Body of pancreas (tissue), 4 donors: ENCODE results near the gene ARHGAP26.

Experiments used
- POLR2A ChIP-seq, 3 donors: fragments of 450-650 bp; IDR thresholded peaks; one replicate each; pipeline ENCODE4 v1.6.1; 2016; ENCODE audit warnings: antibody characterized with exemption in 3 of 3, mild to moderate bottlenecking in 2 of 3
- TF ChIP-seq, protein P1 (sequence below), 7 experiments: fragments of 450-650 bp in 4 of 7; fragments of 200-600 bp in 3 of 7; sonication (generic) in 3 of 7; IDR thresholded peaks; one replicate each; pipeline ENCODE4 v1.5.1; 2016 to 2019; ENCODE audit warnings: antibody characterized with exemption in 7 of 7

DNA sequence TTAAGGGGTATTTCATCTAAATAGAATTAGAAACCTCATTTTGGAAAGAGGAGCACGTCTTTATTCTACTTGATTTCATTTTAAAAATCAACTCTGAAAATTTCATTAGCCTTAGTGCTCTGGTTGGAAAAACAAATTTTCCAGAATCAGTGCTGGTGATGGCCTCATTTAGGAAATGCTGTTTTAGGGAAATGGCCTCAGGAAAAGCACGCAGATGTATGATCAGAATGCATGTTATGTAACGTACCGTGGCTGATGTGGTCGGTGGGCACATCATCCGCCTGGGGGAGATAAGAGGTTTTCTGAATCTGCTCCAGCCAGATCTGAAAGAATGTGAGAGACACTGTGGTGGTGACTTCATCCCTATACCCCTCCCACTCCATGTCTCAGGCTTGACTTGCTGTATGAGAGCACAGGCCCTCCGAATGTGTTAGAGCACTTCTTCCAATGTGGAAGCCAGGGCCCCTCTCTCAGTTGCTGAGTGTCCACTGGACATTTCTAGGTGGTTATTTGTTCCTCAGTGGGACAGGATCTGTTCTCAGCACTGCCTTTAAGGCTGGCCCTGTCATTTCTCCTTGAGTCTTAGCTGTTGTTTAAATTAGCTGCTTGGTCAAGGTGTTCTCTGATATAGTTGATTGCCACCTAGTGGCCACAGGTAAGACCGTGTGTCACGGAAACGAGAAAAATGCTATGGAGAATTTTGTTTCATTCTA is 96.5 kb downstream of the ARHGAP26 start:
- TF ChIP-seq, protein P1, sequence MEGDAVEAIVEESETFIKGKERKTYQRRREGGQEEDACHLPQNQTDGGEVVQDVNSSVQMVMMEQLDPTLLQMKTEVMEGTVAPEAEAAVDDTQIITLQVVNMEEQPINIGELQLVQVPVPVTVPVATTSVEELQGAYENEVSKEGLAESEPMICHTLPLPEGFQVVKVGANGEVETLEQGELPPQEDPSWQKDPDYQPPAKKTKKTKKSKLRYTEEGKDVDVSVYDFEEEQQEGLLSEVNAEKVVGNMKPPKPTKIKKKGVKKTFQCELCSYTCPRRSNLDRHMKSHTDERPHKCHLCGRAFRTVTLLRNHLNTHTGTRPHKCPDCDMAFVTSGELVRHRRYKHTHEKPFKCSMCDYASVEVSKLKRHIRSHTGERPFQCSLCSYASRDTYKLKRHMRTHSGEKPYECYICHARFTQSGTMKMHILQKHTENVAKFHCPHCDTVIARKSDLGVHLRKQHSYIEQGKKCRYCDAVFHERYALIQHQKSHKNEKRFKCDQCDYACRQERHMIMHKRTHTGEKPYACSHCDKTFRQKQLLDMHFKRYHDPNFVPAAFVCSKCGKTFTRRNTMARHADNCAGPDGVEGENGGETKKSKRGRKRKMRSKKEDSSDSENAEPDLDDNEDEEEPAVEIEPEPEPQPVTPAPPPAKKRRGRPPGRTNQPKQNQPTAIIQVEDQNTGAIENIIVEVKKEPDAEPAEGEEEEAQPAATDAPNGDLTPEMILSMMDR (IDR thresholded peaks at IDR 0.05): peak; percentile 31 to 96 (median 90)
- no peak for TF ChIP-seq POLR2A (IDR thresholded peaks at IDR 0.05)
